Osteoblast (primary cell): ENCODE measurements around the gene DNAAF6. TPM values are rescaled to one million over a fixed set of nuclear protein-coding genes. Genes with fewer than 3 reads are reported as not detected.

Experiments
- DNase-seq: peaks from one replicate; pipeline ENCODE4 v3.0.0; 2011; ENCODE audit warnings: low spot score, mixed read lengths; ENCODE audit not compliant: insufficient read length; ENCODE audit errors: missing footprints
- H2AFZ ChIP-seq: 2 replicates; pipeline ENCODE4 v1.6.0; 2011; ENCODE audit warnings: mild to moderate bottlenecking, low read length
- H3K27ac ChIP-seq: 2 replicates; pipeline ENCODE4 v1.5.1; 2011; ENCODE audit warnings: mild to moderate bottlenecking, low read depth, low read length, moderate library complexity
- H3K27me3 ChIP-seq: 2 replicates; pipeline ENCODE4 v1.6.0; 2012; ENCODE audit warnings: mild to moderate bottlenecking, control low read depth, inconsistent platforms, low read length, moderate library complexity; ENCODE audit not compliant: insufficient read depth
- H3K36me3 ChIP-seq: 2 replicates; pipeline ENCODE4 v1.5.1; 2011; ENCODE audit warnings: mild to moderate bottlenecking, low read length, control low read depth, moderate library complexity; ENCODE audit not compliant: insufficient read depth
- H3K4me1 ChIP-seq: 2 replicates; pipeline ENCODE4 v1.5.1; 2011; ENCODE audit warnings: mild to moderate bottlenecking, low read length, control low read depth, moderate library complexity; ENCODE audit not compliant: insufficient read depth
- H3K4me2 ChIP-seq: 2 replicates; pipeline ENCODE4 v1.6.0; 2011; ENCODE audit warnings: mild to moderate bottlenecking, low read length; ENCODE audit not compliant: insufficient read depth
- H3K4me3 ChIP-seq: fragments of 200-600 bp; sonication (generic); 3 replicates; pipeline ENCODE4 v1.5.1; 2012; ENCODE audit warnings: mild to moderate bottlenecking, low read length, inconsistent platforms; ENCODE audit not compliant: insufficient read depth
- H3K79me2 ChIP-seq: 2 replicates; pipeline ENCODE4 v1.6.0; 2012; ENCODE audit warnings: mild to moderate bottlenecking, low read length, control low read depth, inconsistent platforms; ENCODE audit not compliant: insufficient read depth
- H3K9me3 ChIP-seq: 2 replicates; pipeline ENCODE4 v1.5.1; 2011; ENCODE audit warnings: low read depth, low read length, control low read depth
- H4K20me1 ChIP-seq: 2 replicates; pipeline ENCODE4 v1.6.0; 2012; ENCODE audit warnings: mild to moderate bottlenecking, low read length, control low read depth; ENCODE audit not compliant: insufficient read depth
- CTCF ChIP-seq: IDR thresholded peaks from 2 replicates; pipeline ENCODE4 v1.5.1; 2011; ENCODE audit warnings: mild to moderate bottlenecking, low read depth, low read length, moderate library complexity; ENCODE audit errors: extremely low read depth
- small RNA-seq: library from RNA; depleted of rRNA; stranded (forward); fragments of <200 nt; gene quantifications from one replicate; pipeline ENCODE3, GENCODE V24; 2012
- total RNA-seq: library from RNA; depleted of rRNA; stranded (reverse); fragments of >200 nt; gene quantifications from 2 replicates; pipeline ENCODE4 v1.2.3, GENCODE V29; 2012

DNAAF6 gene
- total RNA-seq, 1 donor, result not detected

GRCh38 chrX:107290019-107290418, 83.6 kb downstream of the DNAAF6 start:
- TF ChIP-seq CTCF, result no peak
- Histone ChIP-seq H3K4me2 (no peak overlapping the region), H3K36me3 (no peaks in the 10 kb centered on the region)

GRCh38 chrX:107293056-107293455, 86.6 kb downstream of the DNAAF6 start:
- TF ChIP-seq CTCF, result no peak
- Histone ChIP-seq H4K20me1 (no peaks in the 10 kb centered on the region), H3K4me3 (no peak overlapping the region), H3K79me2 (no peaks in the 10 kb centered on the region), H3K4me2 (no peak overlapping the region), H3K9me3 (no peaks in the 10 kb centered on the region), H2AFZ (no peak overlapping the region), H3K36me3 (no peaks in the 10 kb centered on the region), H3K4me1 (no peaks in the 10 kb centered on the region), H3K27ac (no peak overlapping the region), H3K27me3 (peaks cover 22% of the 10 kb centered on the region)
- no peak for DNase-seq

More at GRCh38 chrX:107290019-107290418, 83.6 kb downstream of the DNAAF6 start:
- Histone ChIP-seq H3K27me3 (peaks cover 22% of the 10 kb centered on the region), H2AFZ (no peak overlapping the region), H3K79me2 (no peaks in the 10 kb centered on the region), H3K27ac (no peak overlapping the region), H3K9me3 (no peaks in the 10 kb centered on the region), H3K4me1 (no peaks in the 10 kb centered on the region), H3K4me3 (no peak overlapping the region), H4K20me1 (no peaks in the 10 kb centered on the region)
- DNase-seq, result no peak

Small RNA genes lying within 50 kb of the gene (small RNA-seq; reads per million reads assigned to genes)
- not detected for gene RF00019

Other genes with a start within 250 kb of the DNAAF6 start
- 39.8 and 47.1 TPM in 2 replicates for gene MORC4, start 206.4 kb upstream of the DNAAF6 start, total RNA-seq
- gene RBM41, start 87.8 kb upstream of the DNAAF6 start, total RNA-seq, result 13.8 and 15.3 TPM in 2 replicates
- not detected in 2 replicates for gene NUP62CL, start 178 bp upstream of the DNAAF6 start, total RNA-seq
- gene FRMPD3, start 243.0 kb downstream of the DNAAF6 start, total RNA-seq, result under 0.01 TPM in 2 replicates